ENCODE data around the gene BAAT. TPM values are rescaled to one million over a fixed set of nuclear protein-coding genes. Genes with fewer than 3 reads are reported as not detected.

The BAAT gene
- total RNA-seq, 1 donor from 2014 or later: not detected

GRCh38 chr9:101398068-101398929 is 13.5 kb upstream of the BAAT start, which contains the start of the genes MRPL50 and ZNF189:
MRPL50 (minus strand) TSS chr9:101398618; CDS start chr9:101398592, 26 bp downstream.
ZNF189 (plus strand) TSS chr9:101398851; CDS start chr9:101399157, 306 bp downstream.
- DNase-seq: peak; percentile 100

DNA sequence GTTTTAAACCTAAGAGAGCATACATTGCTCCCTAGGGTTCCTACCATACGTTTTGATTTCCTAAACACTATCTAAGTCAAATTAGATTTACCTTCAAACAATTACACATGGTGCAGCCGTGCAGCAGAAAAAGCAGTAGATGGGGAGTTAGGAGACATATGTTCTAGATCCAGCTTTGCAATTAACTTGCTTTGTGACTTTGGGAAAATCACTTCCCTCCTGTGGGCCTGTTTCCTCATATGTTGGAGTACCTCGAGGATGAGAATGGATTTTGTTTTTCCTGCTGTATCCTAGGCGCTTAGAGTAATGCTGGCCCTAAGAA is 12.9 kb upstream of the BAAT start:
- DNase-seq: no peak

- no peak for DNase-seq
Measured at GRCh38 chr9:101394687-101395086, 9.9 kb upstream of the BAAT start.

GRCh38 chr9:101393135-101393534 is 8.3 kb upstream of the BAAT start:
- no peak for DNase-seq

DNA sequence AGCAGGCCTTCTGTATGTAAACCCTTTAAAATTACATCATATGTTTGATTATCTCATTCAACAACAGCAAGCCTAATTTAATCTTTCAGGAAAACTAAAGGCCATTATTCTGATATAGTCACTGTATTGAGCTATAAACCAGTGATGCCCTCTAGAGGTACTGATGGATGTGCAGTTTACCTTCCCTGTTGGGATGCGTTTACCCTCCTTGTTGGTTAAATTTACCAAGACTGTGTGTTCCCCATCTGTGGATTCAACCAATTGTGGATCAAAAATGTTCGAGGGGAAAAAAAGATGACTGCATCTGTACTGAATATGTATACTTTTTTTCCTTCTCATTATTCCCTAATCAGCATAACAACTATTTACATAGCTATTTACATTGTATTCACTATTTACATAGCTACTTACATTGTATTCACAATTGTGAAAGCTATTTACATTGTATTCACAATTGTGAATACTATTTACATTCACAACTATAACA is 3.7 kb upstream of the BAAT start:
- peak; percentile 19 for DNase-seq

- DNase-seq: peak; percentile 71
Measured at GRCh38 chr9:101387871-101388506, 3.2 kb upstream of the BAAT start.

DNA sequence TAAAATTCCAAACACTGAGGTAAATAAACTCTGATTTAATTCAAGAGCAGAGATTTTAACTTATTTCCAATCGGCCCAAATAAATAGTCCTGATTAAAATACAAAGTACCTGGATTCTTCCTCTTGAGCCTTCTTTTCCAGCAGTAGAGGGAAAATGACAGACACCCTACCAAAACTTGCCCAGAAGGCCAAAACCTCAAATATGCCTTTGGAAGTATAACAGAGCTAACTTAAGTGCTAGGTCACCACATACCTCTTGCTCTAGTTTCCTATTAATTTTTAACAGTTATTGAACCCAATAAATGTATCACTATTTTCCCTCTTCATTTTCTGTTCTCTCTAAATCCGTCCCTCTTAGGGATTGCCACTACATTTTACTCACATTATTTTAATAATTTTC is 1.4 kb downstream of the BAAT start:
- DNase-seq: no peak

GRCh38 chr9:101381833-101382342 is 2.9 kb downstream of the BAAT start:
- no peak for DNase-seq

DNA sequence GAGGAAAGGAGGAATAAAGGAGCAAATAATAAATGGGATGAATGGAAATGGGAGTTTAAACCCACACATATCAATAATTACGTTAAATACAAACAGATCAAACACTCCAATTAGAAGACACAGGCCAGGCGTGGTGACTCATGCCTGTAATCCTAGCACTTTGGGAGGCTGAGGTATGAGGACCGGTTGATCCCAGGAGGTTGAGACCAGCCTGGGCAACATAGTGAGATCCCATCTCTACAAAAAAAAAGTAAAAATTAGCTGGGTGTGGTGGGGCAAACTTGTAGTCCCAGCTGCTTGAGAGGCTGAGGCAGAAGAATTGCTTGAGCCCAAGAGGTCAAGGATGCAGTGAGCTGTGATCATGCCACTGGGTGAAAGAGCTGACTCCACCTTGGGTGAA is 3.7 kb downstream of the BAAT start:
- DNase-seq: no peak

DNA sequence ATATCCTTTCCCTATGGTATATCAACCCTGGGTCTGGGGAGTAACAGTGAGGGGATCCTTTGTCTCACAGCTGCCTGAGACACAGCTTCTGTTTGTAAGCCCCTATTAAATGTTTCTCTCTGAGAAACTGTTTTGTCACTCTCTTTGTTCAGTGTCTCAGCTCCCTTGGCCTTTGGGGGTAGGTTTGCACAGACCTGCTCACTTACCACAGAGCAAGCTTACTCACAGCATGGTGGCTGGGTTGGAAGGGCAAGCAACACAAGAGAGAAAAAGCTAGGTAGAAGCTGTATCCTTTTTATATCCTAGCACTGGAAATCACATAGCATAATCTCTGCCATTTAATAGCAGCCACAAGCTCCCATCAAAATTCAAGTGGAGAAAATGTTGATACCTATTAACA is 4.5 kb downstream of the BAAT start:
- no peak for DNase-seq

- no peak for DNase-seq
Measured at GRCh38 chr9:101376111-101376848, 8.5 kb downstream of the BAAT start.

GRCh38 chr9:101375546-101375945 is 9.3 kb downstream of the BAAT start:
- no peak for DNase-seq

DNA sequence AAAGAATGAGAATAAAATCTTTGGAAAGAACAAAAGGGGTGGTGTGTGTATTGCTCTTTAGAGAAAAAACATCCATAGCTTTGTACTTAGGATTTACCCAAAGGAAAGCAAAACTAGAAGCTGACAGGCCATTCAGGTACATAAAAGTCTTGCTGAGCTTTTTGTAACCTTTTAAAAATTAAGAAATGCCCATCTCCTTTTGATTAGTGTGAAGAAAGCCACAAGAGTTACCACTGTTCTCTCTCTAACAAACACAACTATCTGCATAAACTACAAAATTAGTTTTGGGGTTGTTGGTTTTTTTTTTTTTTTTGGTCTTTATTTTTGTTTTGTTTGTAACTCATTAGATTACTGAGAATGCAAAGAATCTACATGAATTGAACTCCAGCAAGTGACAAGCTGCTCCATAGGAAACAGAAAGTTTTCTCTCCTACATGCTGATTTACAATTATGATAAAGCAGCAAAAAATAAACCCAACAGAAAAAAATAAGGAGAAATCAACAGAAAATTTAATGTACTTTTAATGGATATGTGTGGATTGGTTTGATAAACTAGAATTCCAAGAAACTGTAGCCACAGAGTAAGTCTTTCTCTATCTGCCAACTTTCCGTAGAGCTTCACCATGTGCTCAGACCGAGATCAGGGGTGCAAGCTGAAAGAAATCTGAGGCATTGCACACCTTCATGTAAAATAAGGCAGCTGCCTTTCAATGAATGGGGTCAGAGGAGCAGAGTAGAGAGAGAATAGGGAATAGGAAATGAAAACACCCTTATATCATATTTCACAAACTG is 12.3 kb downstream of the BAAT start:
- DNase-seq: no peak

DNA sequence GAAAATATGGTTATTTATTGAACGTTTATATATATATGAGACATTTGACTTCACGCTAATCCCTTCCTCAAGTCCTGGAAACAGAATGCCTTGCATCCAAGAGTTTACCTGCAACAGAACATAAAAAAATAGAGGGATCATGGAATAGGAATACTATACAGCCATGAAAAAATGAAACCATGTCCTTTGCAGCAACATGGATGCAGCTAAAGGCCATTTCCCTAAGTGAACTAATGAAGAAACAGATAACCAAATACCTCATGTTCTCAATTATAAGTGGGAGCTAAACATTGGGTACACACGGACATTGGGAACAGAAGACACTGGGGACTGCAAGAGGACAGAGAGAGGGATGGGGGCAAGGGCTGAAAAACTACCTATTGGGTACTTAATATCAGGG is 13.0 kb downstream of the BAAT start:
- DNase-seq: no peak

DNA sequence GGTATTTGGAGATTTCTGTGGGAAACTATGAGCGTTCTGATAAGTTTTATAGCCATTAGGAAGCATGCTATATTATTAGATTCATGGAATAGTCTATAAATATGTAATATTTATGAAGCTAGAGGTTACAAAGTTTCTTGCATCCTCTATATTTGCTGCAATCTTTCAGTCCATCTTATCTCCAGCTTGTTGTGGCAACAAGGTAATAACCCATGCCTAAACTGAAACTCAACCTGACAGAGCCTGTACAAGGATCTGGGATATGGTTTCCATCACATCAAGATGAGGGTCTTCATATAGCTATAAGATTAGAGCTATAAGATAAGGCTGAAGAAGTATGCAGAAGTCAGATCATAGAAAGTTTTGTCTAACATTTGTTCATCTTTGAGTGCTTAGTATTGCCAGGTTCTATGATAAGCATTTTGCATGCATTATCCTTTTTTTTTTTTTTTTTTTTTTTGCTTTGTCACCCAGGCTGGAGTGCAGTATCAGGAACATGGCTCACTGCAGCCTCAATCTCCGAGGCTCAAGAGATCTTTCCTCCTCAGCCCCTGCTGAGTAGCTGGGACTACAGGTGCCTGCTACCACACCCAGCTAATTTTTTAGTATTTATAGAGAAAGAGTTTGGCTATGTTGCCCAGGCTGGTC is 14.8 kb downstream of the BAAT start:
- DNase-seq: no peak

GRCh38 chr9:101369286-101369685 is 15.5 kb downstream of the BAAT start:
- no peak for DNase-seq

DNA sequence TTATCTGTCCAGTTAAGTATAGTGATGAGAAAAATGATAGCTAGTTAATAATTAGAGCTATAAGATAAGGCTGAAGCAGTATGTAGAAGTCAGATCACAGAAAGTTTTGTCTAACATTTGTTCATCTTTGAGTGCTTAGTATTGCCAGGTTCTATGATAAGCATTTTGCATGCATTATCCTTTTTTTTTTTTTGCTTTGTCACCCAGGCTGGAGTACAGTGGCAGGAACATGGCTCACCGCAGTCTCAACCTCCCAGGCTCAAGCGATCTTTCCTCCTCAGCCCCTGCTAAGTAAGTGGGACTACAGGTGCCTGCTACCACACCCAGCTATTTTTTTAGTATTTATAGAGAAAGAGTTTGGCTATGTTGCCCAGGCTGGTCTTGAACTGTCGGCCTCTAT is 17.5 kb downstream of the BAAT start:
- no peak for DNase-seq

- DNase-seq: no peak
Measured at GRCh38 chr9:101366038-101366756, 18.6 kb downstream of the BAAT start.

GRCh38 chr9:101365181-101365580 is 19.6 kb downstream of the BAAT start:
- DNase-seq: no peak

DNA sequence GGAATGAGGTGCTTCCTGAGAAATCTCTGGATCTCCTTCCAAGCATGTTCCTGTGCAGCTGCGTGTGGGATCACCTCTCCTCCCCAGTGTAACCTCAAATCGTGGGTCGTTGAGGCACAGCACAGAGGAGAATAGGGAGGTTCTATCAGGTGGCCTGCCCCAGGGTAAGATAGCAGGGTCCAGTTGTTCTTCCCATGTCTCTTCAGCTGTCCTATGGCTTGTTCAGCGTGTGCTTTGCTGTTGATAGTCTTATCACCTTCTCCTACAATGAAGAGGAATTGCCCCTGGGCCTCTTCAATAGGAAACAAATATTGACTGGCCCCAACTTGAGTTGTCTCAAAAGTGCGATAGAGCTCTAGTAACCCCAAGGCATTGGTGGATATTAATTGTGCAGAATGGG is 22.4 kb downstream of the BAAT start:
- no peak for DNase-seq

- no peak for DNase-seq
Measured at GRCh38 chr9:101360647-101361046, 24.2 kb downstream of the BAAT start.
